Measurements from ENCODE around the gene LPP. TPM values are rescaled to one million over a fixed set of nuclear protein-coding genes. Genes with fewer than 3 reads are reported as not detected.
"Not testable (repeated sequence)": the region's sequence is repeated elsewhere in the genome, so short reads cannot be mapped to it uniquely, and the experiment has no call there.

Gene LPP
- total RNA-seq, 1 experiment from 2014 or later: 17.4 TPM

DNA sequence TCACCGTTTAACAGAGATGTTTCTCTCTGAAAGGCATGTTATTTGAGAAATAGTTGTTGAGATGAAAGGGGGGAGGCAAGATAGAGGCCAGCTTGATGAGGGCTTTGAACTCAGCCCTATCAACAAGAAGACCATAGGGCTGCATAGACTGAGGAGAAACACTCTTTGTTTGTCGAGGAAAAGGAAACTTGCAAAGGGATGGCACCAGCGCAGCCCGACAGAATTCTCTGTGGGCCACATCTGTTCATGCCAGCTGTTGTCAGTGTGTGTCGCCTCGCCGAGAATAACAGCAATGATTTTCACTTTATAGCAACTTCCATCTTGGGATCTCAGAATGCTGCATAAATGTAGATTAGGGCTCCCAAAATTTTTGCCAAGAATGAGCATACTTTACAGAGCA, 539.5 kb downstream of the LPP start:
- DNase-seq (ENCODE audit: low read depth): no peak

DNA sequence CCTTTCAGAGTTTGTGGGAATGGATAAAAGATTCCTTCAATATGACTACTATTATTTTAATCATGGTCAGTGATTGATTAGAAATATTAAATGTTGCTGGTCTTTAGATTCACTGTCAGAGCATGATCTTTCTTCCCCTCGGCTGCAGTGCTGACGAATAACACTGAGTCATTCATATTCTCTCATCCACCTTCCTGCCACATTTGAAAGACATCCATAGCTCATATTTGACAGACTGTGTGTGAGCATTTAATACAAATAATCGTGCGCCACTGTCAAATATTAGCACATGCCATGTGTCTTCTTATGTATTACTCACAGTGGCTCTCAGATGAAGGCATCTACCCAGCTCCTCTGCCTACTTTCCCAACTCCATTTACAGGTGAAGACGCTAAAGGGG, 541.3 kb downstream of the LPP start:
- DNase-seq (ENCODE audit: low read depth): peak; percentile 70

DNA sequence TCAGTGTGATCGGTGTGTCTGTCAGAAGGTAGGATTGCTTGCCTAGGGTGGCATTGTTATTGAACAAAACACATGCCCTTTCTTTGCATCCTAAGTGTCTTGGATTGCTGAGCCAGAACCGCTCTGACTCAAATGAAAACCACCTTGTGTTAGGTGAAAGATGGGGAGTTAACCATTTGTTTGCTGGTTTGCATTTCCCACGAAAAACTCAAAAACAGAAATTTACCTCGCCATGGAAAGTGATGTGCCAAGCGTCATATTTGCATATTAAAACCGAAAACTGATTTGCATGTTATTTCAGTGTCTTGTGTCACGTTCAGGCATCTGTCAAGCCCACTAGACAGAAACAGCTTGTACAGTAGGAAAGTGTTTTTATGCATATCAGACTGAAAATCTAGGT, 543.2 kb downstream of the LPP start:
- DNase-seq (ENCODE audit: low read depth): no peak

DNA sequence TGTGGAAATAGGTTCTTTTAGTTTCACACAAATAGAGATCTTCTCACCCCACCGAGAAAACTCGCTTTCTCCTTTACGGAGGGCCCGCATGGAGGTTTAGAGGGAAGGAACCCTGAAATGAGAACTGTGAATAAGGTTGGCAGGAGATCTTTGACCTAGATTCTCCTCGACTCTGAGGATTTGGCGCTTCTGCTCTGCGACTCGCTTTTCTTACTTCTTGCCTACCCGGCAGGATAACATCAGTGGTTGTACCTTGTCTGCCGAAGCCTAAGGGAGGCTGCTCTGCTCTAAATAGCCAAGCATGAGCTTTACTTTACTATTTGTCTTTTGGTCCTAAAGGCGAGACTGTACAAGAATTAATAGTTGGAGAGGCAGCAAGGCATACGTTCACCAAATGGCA, 544.5 kb downstream of the LPP start:
- DNase-seq (ENCODE audit: low read depth): no peak

DNA sequence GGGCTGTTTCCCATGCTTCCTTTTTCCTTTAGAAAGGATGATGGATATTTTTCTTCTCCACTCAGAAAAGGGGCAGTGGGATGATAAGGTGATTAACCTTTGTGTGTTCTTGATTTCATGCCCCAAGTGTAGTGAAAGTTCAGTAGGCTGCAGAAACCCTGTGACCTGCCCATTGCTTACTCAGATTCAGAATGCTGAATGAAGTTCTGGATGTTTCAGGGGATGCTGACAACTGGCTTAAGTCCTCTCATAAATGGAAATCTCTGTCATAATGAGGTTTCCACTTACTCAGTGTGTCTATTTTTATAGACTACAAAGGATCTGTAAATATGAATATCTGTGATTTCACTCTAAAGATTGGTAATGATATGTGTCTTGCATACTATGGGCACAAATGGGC, 546.5 kb downstream of the LPP start:
- no peak for DNase-seq (ENCODE audit: low read depth)

DNA sequence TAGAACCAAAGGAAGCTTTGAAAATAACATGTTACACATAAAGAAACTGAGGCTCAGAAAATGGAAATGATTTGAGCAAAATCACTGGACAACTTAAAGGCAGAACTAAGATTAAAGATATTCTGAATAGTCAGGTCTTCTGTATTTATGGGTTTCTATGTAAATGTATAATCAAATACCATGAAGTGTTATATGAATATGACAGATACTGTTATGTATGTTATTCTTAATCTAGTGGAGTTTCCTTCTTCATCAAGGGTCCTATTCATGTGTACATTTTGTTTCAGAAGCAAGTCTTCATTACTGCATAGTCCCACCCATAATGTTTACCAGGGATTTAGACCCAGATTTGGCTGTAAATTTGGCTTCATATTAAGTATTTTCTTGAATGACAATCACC, 547.0 kb downstream of the LPP start:
- DNase-seq (ENCODE audit: low read depth): no peak

DNA sequence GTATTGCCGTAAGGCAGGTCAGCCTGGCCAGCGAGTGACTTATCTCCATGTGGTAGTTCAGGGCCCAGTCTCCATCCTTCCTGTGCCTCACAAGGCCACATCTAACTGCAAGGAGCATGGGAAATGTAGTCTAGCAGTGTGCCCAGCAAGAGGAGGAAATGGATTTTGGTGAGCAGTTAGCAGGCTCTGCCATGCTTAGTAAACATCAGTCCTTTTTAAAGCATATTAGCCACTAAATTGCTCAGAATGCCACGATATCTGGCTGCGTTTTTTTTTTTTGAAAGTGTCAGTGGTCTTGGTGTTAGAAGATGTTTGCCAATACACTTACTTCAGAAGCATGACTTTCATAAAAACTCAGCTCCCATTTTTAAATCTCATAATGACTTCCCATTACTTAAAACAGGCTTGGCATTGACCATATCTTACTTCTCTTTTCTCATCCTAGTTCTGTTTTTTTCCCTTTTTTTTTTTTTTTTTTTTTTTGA, 547.6 kb downstream of the LPP start:
- DNase-seq (ENCODE audit: low read depth): peak; percentile 15

DNA sequence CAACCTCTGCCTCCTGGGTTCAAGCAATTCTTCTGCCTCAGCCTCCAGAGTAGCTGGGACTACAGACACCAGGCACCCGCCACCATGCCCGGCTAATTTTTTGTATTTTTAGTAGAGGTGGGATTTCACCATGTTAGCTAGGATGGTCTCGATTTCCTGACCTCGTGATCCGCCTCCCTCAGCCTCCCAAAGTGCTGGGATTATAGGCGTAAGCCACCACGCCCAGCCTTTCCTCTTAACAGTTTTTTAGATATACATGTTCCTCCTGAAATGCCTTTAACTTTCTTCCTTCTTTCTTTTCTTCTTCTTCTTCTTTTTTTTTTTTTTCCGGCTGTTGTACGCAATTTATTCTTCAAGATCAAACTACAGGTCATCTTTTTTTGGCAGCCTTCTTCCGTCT, 548.1 kb downstream of the LPP start:
- not testable (repeated sequence) for DNase-seq (ENCODE audit: low read depth)

DNA sequence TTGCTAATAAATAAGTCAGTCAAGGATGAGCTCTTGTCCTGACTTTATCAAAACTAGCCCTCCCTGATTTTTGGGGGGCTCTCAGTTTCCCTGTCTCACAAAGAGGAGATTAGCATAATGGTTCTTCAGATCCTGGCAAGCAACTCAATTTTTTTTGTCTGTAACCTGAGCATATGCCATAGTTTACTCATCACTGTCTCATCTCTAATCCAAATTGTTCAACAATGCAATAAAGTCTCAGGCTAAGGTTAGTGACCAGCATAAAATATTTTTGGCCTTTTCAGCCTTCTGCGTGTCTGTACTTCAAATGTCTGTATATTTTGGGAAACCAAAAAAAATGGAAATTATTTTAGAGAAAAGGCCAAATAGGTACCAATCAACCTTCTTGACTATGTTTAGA, 552.2 kb downstream of the LPP start:
- peak; percentile 38 for DNase-seq (ENCODE audit: low read depth)

DNA sequence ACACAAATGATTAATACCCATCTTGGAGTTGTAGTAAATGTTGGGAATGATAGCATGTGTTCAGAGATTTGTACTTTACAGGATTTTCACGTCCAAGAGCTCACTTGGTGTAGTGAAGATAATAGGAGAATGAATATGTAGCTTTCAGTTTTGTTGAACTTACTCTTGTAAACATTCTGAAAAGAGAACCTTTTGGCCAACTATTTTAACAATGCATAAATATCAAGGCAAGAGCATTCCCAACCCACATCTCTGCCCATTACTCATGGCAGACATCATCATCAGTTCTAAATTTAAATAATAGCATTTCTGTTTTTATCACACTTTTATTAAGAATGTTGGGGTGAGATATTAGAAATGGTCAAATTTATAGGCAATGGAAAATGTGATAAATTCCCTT, 552.6 kb downstream of the LPP start:
- DNase-seq (ENCODE audit: low read depth): no peak

DNA sequence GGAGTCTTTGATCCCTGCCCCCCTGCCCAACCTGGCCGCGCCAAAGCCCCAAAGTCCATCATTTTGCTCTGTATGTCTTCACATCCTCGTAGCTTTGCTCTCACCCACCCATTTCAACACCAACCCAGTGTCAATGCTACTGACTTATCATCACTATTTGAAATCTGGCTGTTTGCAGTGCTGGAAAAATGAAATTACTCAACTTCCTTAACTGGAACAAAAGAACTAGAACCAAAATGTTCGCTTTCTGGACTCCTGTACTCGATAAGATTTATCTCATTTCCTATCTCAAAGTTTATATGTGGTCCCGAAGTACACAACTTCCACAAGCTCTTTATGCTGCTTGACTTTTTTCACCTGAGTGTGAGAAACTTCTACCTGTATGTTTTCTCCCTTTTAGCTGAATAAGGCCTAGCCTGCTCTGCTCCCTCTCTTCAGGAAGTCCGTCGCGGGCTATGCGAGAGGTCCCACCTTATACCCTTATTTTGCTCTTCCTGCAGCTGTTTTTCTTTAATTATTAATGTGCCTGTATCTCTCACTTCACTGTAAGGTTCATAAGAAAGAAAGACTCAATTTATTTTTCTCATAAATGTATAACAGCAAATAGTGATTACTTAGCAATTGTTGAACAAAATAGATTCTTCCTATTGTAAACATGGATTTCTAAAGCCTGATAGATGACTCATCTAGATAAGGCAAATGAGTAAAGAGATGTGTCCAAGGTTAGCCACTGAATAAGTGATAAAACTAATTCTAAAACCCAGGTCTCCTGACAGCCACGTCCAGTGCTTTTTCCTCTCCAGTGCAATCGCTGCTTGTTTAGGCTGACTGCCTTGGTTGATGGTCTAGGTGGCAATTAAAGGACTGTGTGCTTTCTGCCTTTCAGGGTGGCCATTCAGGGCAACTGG, 553.7 kb downstream of the LPP start:
- DNase-seq (ENCODE audit: low read depth): no peak

DNA sequence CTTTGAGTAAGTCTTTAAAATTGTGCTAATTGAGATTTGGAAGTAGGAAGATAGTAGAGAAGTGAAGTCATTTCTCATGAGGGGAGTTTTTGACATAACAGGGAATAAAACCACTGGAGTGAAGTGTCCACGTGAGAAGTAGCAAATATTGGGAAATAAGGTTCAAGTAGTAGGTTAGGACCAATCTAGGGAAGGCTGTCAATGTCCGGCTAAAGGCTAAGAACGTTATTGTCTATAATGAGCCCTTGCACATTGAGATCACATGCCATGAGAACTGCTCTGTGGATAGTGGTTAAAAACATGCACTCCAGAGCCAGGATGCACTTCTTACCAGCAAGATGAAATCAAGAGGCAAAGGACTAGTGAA, 557.9 kb downstream of the LPP start:
- DNase-seq (ENCODE audit: low read depth): no peak

DNA sequence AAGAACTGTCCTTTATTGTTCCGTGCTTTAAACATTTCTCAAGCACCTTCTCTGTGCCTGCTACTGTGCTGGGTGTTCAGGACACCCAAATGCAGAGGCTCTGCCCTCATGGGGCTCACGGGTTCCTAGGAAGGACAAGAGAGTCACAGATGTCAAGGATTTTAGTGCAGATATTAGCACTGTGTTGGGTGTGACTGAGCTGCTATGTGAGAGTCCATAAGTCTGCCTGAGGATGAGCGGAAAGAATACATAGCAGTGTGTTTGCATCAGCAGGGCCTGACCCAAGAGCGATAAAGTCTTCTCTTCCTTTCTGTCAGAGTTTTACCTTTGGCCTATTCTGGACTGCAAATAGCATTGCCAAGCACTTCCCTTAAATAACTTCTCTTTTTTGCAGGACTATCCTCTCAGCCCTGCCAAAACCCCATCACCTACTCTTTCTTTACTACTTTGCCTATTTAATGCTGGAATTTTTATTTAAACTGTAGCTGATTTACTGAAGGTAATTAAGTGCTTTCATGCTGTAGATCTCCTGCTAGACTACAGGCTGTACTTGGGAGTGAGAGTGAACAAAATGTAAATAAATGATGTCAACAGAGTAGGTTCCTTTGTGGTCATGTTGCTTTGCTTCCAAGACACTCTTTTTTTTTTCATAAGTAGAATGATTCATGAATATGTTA, 558.4 kb downstream of the LPP start:
- DNase-seq (ENCODE audit: low read depth): peak; percentile 60

DNA sequence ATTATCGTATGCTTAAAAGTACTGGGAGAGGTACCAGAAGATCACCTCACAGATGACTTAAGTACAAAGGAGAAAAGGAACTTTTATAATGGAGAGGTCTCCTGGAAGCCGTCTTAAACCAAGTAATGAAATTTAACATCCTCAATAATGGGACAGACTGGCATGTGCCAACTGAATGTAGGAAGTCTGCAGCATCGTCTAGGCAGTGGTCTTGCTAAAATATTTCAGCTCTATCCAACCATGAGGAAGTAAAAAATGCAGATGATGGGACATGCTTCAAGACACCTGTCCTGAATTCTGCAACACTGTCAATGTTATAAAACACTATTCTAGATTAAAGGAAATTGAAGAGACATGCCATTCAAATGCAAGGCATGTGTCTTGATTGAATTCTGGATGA, 559.0 kb downstream of the LPP start:
- no peak for DNase-seq (ENCODE audit: low read depth)

DNA sequence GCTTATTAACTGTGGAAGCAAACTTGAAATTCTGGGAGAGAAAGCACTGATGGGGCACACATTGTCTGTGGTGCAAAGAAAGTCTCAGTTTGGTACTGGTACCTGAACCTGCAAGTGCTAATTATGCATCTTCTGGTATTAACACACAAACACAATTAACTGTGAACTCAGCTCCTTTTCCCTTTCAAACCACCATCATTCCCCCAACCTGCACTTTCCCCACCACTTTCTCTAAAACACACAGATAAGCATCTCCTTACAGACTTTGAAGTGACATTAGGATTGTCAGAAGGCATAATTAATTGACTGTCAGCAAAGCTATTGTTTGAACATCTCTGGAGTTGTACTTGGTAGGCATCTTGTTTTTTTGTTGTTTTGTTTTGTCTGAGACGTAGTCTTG, 565.6 kb downstream of the LPP start:
- DNase-seq (ENCODE audit: low read depth): no peak

DNA sequence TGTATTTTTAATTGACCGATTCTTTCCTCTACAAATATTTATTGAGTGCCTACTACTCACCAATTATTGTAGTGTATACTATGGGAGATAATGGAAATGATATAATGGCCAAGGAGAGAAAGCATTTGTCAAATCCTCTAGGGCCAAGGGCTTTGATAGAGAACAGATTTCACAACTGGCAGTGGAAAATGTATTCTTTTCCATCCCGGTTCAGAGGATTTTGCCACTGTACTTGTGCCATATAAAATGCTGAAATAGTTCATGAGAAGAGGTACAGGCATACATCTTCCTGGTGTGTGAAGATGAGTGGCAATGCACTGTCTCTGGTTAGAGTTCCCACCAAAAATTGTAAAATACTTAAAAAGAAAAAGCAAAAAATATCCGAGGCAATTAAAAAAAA, 566.3 kb downstream of the LPP start:
- DNase-seq (ENCODE audit: low read depth): no peak

DNA sequence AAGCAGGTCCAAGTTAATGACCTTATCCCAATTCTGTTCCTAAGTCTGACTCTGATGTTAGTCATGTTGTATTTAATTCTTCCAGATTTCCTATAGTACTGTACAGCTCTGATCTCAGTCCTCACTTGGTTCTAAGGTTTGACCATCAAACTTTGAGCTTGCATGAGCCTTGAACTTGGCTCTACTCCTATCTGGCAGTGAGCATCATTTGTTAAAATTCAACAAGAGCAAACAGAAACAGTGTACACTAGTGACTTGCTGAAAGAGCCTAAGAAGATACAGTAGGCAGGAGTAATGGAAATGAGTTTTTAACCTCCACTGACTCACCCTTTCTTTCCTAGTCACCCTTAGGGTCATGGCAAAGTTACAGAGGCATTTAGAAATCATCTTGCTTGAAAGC, 566.7 kb downstream of the LPP start:
- peak; percentile 71 for DNase-seq (ENCODE audit: low read depth)

DNA sequence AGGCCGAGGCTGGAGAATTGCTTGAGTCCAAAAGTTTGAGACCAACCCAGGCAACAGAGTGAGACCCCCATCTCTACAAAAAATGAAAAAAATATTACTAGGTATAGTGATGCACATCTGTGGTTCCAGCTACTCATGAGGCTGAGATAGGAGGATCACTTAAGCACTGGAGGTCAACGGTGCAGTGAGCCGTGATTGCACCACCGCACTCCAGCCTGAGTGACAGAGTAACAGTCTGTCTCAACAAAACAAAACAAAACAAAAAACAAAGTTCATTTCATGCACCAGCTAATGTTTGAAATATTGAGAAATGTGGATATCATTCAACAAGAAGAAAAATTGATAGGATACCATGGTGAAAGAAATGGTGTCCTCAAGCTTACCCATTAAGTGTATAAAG, 567.4 kb downstream of the LPP start:
- no peak for DNase-seq (ENCODE audit: low read depth)

DNA sequence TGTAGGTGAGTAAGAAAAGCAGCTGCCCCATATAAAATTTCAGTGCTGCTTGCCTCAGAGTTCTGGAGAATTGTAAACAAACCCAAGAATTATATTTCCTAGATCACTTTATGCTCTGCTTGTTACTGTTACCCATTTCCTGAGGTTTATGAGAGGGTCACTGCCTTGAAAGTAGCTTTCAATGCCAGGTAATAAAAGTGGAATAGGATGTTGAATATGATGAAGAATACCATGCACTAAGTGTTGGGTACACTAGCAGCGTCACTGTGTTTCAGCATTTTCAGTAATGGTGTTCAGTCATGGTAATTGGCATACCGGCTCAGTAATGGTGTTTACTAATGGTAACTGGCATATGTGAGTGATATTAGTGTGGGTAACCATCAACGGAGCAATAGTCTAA, 568.0 kb downstream of the LPP start:
- no peak for DNase-seq (ENCODE audit: low read depth)

DNA sequence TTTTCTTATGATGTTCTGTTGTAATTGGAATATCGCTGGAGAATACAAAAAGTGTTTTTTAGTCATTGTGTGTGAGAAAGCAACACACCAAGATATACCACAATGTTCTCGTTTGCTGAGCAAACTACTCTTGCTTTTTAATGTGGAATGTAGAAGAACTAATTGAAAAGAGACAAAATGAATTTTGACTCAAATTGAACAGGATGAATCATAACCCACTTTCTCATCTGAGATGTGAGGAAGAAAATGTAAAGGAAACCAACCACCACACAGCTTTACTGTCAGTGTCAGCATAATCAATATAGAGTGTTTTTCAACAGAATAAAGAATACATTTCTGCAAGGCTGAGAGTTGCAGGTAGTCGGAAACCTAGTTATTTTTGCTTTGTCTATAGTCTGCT, 569.0 kb downstream of the LPP start:
- DNase-seq (ENCODE audit: low read depth): no peak

DNA sequence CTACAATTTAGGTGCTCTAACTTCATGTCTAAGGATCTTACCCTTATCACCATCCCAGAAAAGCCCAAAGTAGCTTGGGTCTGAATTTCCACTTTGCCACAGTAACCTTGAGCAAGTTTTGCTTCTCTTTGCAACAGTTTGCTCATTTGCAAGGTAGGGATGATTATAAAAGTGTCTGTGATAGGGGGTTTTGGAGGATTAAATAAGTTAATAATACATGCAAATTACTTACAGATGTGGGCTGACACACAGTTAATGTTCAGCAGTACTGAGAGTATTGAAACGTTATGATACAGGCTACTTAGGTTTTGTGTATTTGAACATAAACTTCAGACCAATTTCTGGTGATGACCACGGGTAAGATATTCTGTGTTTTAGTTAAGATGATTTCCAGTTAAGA, 573.1 kb downstream of the LPP start:
- DNase-seq (ENCODE audit: low read depth): no peak

DNA sequence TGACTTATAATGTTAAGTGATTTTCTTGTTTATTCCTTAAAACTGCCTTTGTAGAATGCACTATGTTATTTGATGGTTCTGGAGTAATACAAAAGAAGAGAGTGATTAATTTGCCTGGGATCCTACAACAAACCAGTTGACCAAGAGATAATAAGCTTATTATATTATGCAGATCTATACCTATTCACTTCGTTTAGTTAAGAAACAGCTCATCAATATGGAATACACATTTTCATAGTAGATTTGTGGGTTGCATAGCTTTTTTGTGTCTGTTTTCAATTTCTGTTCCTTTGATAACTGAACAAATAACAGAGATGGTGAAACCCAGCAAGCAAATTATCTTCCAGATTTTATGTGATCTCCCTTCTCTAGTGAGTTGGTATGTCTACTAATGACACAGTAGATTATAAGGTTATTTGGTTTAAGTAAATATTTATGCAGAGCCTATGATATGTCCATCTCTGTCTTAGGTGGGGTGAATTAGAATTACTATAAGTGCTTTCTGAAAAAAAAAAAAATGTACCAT, 574.5 kb downstream of the LPP start:
- DNase-seq (ENCODE audit: low read depth): no peak

DNA sequence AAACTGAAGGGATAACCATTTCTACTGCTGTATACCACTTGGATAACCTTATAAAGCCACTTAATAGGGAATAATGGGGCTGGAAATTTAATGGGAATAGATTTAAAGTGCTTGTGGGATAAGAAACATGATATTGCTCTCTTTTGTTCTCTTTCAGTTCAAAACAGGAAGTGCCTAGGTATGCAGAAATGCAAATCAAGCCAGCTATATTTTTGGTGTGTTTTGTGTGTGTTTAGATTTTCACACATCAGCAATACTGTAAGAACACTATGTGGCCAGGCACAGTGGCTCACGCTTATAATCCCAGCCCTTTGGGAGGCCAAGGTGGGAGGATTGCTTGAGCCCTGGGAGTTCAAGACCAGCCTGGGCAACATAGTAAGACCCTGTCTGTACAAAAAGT, 575.5 kb downstream of the LPP start:
- DNase-seq (ENCODE audit: low read depth): no peak
